GM23248 (cell line): ENCODE results near the gene SGCA.

ENCODE experiments used
- EZH2 ChIP-seq: fragments of 200-600 bp; sonication (generic); IDR thresholded peaks from 2 replicates; pipeline ENCODE4 v1.6.1; 2018; ENCODE audit warnings: antibody characterized with exemption, mild to moderate bottlenecking; ENCODE audit not compliant: insufficient read depth, poor library complexity, severe bottlenecking
- EZH2phosphoT487 ChIP-seq: fragments of 200-600 bp; sonication (generic); IDR thresholded peaks from 2 replicates; pipeline ENCODE4 v1.6.1; 2018; ENCODE audit warnings: antibody characterized with exemption, moderate library complexity, mild to moderate bottlenecking, low read depth; ENCODE audit not compliant: insufficient read depth

- TF ChIP-seq EZH2phosphoT487 (no peak), EZH2 (no peak)
Observed at GRCh38 chr17:50180620-50181019, 14.8 kb downstream of the SGCA start.
